HepG2 (cell line): ENCODE measurements around the gene LAMTOR2. TPM values are rescaled to one million over a fixed set of nuclear protein-coding genes. Genes with fewer than 3 reads are reported as not detected.

Experiments used
- NONO ChIP-seq, 2 experiments: fragments of 450-650 bp in 1 of 2; sonication (generic) in 1 of 2; formaldehyde crosslinking in 1 of 2; IDR thresholded peaks in 1 of 2; conservative IDR thresholded peaks in 1 of 2; 2 replicates each; pipeline versions ENCODE4 v1.6.1 to v1.8.0; 2017 to 2022; ENCODE audit warnings: mild to moderate bottlenecking in 1 of 2, missing genetic modification reagents in 1 of 2, moderate library complexity in 1 of 2
- NR2F1 ChIP-seq, 2 experiments: fragments of 450-650 bp in 1 of 2; formaldehyde crosslinking in 1 of 2; IDR thresholded peaks; 2 replicates each; pipeline versions ENCODE4 v1.5.0 to v1.6.1; 2016 to 2020; ENCODE audit warnings: mild to moderate bottlenecking in 1 of 2, missing compliant biosample characterization in 1 of 2, missing genetic modification reagents in 1 of 2, moderate library complexity in 1 of 2
- NR2F6 ChIP-seq, 2 experiments: IDR thresholded peaks; 2 replicates each; pipeline ENCODE4 v1.6.1; 2016; ENCODE audit warnings: antibody characterized with exemption in 1 of 2, mild to moderate bottlenecking in 1 of 2
- RCOR2 ChIP-seq: IDR thresholded peaks from 2 replicates; pipeline ENCODE4 v1.6.1; 2016; ENCODE audit warnings: missing biosample characterization, missing genetic modification reagents
- SP2 ChIP-seq: sonication (generic); formaldehyde crosslinking; IDR thresholded peaks from 2 replicates; pipeline ENCODE4 v1.5.1; 2020; ENCODE audit warnings: mild to moderate bottlenecking, missing genetic modification reagents
- TBL1XR1 ChIP-seq: fragments of 150-350 bp; IDR thresholded peaks from 2 replicates; pipeline ENCODE4 v1.6.1; 2014; ENCODE audit warnings: borderline replicate concordance, low read length; ENCODE audit not compliant: partially characterized antibody
- TOPORS ChIP-seq: sonication (generic); formaldehyde crosslinking; IDR thresholded peaks from 2 replicates; pipeline ENCODE4 v1.8.0; 2023; ENCODE audit warnings: mild to moderate bottlenecking, missing genetic modification reagents
- ZC3H13 ChIP-seq: sonication (generic); formaldehyde crosslinking; IDR thresholded peaks from 2 replicates; pipeline ENCODE4 v1.8.1; 2023; ENCODE audit warnings: mild to moderate bottlenecking, missing genetic modification reagents, moderate library complexity
- ZNF160 ChIP-seq: sonication (generic); formaldehyde crosslinking; IDR thresholded peaks from 2 replicates; pipeline ENCODE4 v1.8.0; 2022; ENCODE audit warnings: mild to moderate bottlenecking, inconsistent platforms, missing genetic modification reagents
- ZNF17 ChIP-seq: sonication (generic); formaldehyde crosslinking; IDR thresholded peaks from 2 replicates; pipeline ENCODE4 v1.5.0; 2020; ENCODE audit warnings: mild to moderate bottlenecking, missing genetic modification reagents
- ZNF883 ChIP-seq: sonication (generic); formaldehyde crosslinking; IDR thresholded peaks from 2 replicates; pipeline ENCODE4 v1.5.1; 2020; ENCODE audit warnings: mild to moderate bottlenecking, missing genetic modification reagents; ENCODE audit errors: not compliant biosample characterization
- ZNF891 ChIP-seq: sonication (generic); formaldehyde crosslinking; IDR thresholded peaks from 2 replicates; pipeline ENCODE4 v1.5.0; 2020; ENCODE audit warnings: mild to moderate bottlenecking, missing genetic modification reagents
- polyA plus RNA-seq, 8 experiments: library from polyadenylated mRNA; depleted of rRNA in 3 of 8; stranded (reverse) in 7 of 8; unstranded in 1 of 8; fragments of >200 nt; fragmentation: Illumina TruSeq in 4 of 8; extraction: Trizol in 4 of 8; gene quantifications; 2 replicates each; pipeline versions ENCODE4 v1.2.1 to v1.2.3, GENCODE V29; 2011 to 2016; ENCODE audit warnings: low read depth in 4 of 8, missing spikeins in 1 of 8, mixed read lengths in 1 of 8; ENCODE audit not compliant: insufficient read depth in 1 of 8
- total RNA-seq, 5 experiments: library from RNA; depleted of rRNA; stranded (reverse); fragments of >200 nt; fragmentation: Illumina TruSeq; extraction: Trizol; gene quantifications; 2 replicates each; pipeline ENCODE4 v1.2.3, GENCODE V29; 2016; ENCODE audit warnings: low read depth in 1 of 5
- TF ChIP-seq, protein P1 (sequence below): IDR thresholded peaks from 2 replicates; pipeline ENCODE4 v1.6.1; 2016; ENCODE audit warnings: missing biosample characterization, missing genetic modification reagents, low read depth
- TF ChIP-seq, protein P2 (sequence below): sonication (generic); formaldehyde crosslinking; IDR thresholded peaks from 2 replicates; pipeline ENCODE4 v1.4.0; 2020; ENCODE audit warnings: missing genetic modification reagents
- TF ChIP-seq, protein P3 (sequence below): sonication (generic); formaldehyde crosslinking; IDR thresholded peaks from 2 replicates; pipeline ENCODE4 v1.5.1; 2020; ENCODE audit warnings: mild to moderate bottlenecking, missing genetic modification reagents, moderate library complexity
- TF ChIP-seq, protein P4 (sequence below): IDR thresholded peaks from 2 replicates; pipeline ENCODE4 v1.6.1; 2016; ENCODE audit warnings: mild to moderate bottlenecking

Gene LAMTOR2
- total and polyA plus RNA-seq, 2 of the 13 experiments (the other 11 are each of a cell fraction or from before 2014, with no cell fraction given), result 36.5 to 66.4 TPM

DNA sequence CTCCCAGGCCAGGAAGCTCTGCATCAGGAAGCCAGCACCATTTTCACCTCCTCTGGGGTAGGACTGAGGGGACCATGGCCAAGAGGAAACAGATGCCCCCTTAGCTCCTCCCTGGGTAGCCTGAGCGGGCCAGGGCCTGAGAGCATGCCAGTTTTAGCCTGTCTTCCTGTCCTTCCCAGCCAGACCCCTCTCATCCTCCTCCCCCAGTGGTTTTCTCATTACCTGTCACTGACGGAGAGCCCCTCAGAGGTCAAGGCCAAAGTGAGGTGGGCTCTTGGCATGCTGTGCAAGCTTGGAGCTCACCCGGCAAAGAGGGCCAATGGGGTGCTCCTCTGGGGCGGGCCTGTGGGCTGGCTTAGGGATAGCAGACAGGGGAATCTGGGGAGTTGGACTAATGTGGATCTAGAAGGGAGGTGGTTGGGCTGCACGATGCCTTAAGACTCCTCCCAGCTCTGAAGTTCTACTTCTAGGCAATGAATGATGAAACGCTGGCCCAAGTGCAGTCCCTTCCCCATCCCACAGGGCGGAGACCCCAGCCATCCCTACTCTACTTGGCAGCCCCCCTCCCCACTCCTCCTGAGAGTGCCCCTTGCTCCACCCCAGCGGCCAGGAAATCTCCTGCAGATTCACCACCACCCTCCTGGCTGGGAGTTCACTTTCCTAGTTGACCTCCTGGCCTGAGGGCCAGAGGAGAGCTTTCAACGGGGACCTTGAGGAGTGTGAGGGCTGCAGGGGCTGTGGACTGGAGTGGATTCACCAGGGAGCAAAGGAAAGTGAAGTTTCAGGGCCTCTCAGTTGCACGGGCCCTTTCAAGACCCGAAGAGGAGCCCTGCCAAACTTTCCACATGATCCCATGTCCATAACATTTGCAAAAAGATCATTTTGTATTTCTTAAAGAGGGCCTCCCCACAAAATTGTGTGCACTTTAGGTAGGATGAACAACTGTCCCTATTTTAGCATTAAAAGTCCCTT lies 50.6 kb downstream of the LAMTOR2 start (continued):
- TF ChIP-seq ZNF17 (CRISPR knock-in tag), result no peak
- TF ChIP-seq ZNF160 (CRISPR knock-in tag), result 0 out of 2 replicates have a peak, but pooled peaks have one; percentile 19
- TF ChIP-seq RCOR2, result no peak
- TF ChIP-seq, protein P1, sequence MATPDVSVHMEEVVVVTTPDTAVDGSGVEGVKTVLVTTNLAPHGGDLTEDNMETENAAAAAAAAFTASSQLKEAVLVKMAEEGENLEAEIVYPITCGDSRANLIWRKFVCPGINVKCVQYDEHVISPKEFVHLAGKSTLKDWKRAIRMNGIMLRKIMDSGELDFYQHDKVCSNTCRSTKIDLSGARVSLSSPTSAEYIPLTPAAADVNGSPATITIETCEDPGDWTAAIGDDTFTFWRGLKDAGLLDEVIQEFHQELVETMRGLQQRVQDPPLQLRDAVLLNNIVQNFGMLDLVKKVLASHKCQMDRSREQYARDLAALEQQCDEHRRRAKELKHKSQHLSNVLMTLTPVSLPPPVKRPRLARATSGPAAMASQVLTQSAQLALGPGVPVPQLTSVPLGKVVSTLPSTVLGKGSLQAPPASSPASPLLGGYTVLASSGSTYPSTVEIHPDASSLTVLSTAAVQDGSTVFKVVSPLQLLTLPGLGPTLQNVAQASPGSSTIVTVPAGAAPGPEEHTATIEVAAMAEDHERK (CRISPR knock-in tag), result no peak
- TF ChIP-seq, protein P2, sequence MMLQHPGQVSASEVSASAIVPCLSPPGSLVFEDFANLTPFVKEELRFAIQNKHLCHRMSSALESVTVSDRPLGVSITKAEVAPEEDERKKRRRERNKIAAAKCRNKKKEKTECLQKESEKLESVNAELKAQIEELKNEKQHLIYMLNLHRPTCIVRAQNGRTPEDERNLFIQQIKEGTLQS, result no peak
- no peak for TF ChIP-seq TOPORS (CRISPR knock-in tag)
- peak in 1 of 2 experiments; percentile 27; a peak in 2 of 4 replicates for TF ChIP-seq NR2F1 (CRISPR knock-in tag; IDR thresholded peaks at IDR 0.05)
- no peak for TF ChIP-seq SP2 (CRISPR knock-in tag)
- no peak for TF ChIP-seq TBL1XR1
- no peak for TF ChIP-seq ZNF891 (CRISPR knock-in tag)
- TF ChIP-seq, protein P3, sequence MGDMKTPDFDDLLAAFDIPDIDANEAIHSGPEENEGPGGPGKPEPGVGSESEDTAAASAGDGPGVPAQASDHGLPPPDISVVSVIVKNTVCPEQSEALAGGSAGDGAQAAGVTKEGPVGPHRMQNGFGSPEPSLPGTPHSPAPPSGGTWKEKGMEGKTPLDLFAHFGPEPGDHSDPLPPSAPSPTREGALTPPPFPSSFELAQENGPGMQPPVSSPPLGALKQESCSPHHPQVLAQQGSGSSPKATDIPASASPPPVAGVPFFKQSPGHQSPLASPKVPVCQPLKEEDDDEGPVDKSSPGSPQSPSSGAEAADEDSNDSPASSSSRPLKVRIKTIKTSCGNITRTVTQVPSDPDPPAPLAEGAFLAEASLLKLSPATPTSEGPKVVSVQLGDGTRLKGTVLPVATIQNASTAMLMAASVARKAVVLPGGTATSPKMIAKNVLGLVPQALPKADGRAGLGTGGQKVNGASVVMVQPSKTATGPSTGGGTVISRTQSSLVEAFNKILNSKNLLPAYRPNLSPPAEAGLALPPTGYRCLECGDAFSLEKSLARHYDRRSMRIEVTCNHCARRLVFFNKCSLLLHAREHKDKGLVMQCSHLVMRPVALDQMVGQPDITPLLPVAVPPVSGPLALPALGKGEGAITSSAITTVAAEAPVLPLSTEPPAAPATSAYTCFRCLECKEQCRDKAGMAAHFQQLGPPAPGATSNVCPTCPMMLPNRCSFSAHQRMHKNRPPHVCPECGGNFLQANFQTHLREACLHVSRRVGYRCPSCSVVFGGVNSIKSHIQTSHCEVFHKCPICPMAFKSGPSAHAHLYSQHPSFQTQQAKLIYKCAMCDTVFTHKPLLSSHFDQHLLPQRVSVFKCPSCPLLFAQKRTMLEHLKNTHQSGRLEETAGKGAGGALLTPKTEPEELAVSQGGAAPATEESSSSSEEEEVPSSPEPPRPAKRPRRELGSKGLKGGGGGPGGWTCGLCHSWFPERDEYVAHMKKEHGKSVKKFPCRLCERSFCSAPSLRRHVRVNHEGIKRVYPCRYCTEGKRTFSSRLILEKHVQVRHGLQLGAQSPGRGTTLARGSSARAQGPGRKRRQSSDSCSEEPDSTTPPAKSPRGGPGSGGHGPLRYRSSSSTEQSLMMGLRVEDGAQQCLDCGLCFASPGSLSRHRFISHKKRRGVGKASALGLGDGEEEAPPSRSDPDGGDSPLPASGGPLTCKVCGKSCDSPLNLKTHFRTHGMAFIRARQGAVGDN (CRISPR knock-in tag), result peak; percentile 48
- TF ChIP-seq, protein P4, sequence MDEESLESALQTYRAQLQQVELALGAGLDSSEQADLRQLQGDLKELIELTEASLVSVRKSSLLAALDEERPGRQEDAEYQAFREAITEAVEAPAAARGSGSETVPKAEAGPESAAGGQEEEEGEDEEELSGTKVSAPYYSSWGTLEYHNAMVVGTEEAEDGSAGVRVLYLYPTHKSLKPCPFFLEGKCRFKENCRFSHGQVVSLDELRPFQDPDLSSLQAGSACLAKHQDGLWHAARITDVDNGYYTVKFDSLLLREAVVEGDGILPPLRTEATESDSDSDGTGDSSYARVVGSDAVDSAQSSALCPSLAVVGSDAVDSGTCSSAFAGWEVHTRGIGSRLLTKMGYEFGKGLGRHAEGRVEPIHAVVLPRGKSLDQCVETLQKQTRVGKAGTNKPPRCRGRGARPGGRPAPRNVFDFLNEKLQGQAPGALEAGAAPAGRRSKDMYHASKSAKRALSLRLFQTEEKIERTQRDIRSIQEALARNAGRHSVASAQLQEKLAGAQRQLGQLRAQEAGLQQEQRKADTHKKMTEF, result no peak
- no peak for TF ChIP-seq ZC3H13
- peak; percentile 66 for TF ChIP-seq NR2F6 (IDR thresholded peaks at IDR 0.05)
- peak; percentile 87 for TF ChIP-seq NR2F6 (CRISPR knock-in tag; IDR thresholded peaks at IDR 0.05)
- no peak for TF ChIP-seq NONO (IDR thresholded peaks at IDR 0.05)
- 0 out of 2 replicates have a peak, but pooled peaks have one; percentile 27 for TF ChIP-seq NONO (CRISPR knock-in tag; conservative IDR thresholded peaks at IDR 0.05)
- no peak for TF ChIP-seq ZNF883 (CRISPR knock-in tag)
